ENCODE measurements around the gene DIPK1B.

Gene DIPK1B

DNA sequence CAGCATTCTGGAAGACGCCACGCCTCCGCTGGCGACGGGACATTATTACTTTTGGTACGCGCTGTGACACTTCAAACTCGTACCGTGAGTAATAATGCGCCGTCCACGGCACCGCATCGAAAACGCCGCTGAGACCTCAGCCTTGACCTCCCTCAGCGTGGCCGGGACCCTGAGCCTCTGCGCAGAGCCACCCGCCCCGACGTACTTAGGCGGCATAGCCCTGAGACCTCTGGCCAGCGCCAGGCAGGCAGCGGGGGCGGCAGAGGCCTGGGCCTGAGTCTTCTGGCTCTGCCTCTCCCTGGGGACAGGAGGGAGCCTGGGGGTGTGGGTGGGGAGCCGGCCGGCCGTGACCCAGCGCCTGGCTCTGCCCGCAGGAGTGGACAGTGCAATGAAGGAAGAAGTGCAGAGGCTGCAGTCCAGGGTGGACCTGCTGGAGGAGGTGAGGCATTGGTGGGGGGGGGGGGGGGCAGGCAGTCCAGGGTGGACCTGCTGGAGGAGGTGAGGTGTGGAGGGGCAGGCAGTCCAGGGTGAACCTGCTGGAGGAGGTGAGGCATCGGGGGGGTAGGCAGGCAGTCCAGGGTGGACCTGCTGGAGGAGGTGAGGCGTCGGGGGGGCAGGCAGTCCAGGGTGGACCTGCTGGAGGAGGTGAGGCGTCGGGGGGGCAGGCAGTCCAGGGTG is 41.7 kb upstream of the DIPK1B start:
- no peak overlapping the region for H3K4me3 ChIP-seq (replicated peaks; ENCODE audit: low read depth, low read length)
- no peak for DNase-seq (ENCODE audit: low read depth)
- TF ChIP-seq, protein P1, sequence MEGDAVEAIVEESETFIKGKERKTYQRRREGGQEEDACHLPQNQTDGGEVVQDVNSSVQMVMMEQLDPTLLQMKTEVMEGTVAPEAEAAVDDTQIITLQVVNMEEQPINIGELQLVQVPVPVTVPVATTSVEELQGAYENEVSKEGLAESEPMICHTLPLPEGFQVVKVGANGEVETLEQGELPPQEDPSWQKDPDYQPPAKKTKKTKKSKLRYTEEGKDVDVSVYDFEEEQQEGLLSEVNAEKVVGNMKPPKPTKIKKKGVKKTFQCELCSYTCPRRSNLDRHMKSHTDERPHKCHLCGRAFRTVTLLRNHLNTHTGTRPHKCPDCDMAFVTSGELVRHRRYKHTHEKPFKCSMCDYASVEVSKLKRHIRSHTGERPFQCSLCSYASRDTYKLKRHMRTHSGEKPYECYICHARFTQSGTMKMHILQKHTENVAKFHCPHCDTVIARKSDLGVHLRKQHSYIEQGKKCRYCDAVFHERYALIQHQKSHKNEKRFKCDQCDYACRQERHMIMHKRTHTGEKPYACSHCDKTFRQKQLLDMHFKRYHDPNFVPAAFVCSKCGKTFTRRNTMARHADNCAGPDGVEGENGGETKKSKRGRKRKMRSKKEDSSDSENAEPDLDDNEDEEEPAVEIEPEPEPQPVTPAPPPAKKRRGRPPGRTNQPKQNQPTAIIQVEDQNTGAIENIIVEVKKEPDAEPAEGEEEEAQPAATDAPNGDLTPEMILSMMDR (IDR thresholded peaks at IDR 0.05; ENCODE audit: low read length, missing control alignments) = no peak

DNA sequence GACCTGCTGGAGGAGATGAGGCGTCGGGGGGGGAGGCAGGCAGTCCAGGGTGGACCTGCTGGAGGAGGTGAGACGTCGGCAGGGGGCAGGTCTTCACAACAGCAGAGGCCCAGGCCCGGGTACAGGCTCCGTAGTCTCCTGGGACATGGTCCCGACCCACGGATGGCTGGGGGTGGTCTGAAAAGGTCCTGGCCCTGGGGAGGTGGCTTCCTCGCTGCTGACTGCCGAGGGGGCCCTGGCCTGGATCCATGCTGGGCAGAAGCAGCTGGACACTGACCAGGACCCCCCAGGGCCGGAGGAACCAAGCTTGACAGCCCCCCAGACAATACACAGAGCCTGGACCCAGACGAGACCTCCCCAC is 41.1 kb upstream of the DIPK1B start:
- TF ChIP-seq, protein P1 (IDR thresholded peaks at IDR 0.05; ENCODE audit: low read length, missing control alignments) = no peak
- DNase-seq (ENCODE audit: low read depth) = no peak

DNA sequence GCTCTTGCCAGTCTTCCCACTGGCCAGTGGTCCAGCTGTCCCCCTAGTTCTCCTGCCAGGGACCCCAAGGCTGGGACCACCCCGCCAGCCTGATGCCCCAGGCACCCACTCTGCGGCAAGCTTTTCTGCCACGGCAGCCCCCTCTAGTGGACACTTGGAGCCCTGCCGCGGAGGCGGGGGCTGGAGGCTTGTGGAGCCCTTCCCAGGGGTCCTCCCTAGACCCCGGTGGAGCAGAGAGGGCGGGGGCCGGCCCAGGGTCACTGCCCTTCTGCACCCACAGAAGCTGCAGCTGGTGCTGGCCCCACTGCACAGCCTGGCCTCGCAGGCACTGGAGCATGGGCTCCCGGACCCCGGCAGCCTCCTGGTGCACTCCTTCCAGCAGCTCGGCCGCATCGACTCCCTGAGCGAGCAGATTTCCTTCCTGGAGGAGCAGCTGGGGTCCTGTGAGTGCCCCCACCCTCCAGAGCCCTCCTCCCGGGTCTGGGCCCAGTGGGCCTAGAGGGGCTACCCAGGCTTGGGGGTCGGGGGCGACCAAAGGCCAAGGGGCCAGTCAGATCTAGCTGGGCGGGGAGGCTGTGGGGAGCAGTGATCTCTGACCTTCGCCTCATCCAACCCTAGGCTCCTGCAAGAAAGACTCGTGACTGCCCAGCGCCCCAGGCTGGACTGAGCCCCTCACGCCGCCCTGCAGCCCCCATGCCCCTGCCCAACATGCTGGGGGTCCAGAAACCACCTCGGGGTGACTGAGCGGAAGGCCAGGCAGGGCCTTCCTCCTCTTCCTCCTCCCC is 40.5 kb upstream of the DIPK1B start:
- TF ChIP-seq, protein P1 (IDR thresholded peaks at IDR 0.05; ENCODE audit: low read length, missing control alignments) = peak; percentile 73
- no peak overlapping the region for H3K4me3 ChIP-seq (replicated peaks; ENCODE audit: low read depth, low read length)
- DNase-seq (ENCODE audit: low read depth) = no peak

More for the DNA sequence above, 41.1 kb upstream of the DIPK1B start:
- no peak overlapping the region for H3K4me3 ChIP-seq (replicated peaks; ENCODE audit: low read depth, low read length)

DNA sequence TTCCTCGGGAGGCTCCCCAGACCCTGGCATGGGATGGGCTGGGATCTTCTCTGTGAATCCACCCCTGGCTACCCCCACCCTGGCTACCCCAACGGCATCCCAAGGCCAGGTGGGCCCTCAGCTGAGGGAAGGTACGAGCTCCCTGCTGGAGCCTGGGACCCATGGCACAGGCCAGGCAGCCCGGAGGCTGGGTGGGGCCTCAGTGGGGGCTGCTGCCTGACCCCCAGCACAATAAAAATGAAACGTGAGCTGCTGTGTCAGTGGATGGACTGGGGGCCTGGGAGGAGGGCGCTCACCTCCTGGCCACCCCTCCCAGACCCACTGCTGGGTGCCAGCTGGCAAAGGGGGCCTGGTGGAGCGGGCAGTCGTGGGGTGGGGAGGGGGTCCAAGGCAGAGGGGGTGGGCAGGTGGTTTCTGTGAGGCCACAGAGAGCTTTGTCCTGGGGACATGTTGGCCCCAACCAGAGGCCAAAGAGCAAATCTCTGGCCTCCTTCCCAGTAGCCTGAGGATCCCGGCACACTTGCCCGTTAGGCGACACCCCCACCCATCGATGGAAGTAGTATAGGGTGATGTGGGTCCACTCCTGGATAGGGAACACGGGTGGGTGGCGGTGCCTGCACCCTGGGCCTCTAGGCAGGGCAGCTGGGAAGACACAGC is 39.8 kb upstream of the DIPK1B start:
- DNase-seq (ENCODE audit: low read depth) = no peak
- TF ChIP-seq, protein P1 (IDR thresholded peaks at IDR 0.05; ENCODE audit: low read length, missing control alignments) = no peak
- H3K4me3 ChIP-seq (replicated peaks; ENCODE audit: low read depth, low read length) = no peak overlapping the region

DNA sequence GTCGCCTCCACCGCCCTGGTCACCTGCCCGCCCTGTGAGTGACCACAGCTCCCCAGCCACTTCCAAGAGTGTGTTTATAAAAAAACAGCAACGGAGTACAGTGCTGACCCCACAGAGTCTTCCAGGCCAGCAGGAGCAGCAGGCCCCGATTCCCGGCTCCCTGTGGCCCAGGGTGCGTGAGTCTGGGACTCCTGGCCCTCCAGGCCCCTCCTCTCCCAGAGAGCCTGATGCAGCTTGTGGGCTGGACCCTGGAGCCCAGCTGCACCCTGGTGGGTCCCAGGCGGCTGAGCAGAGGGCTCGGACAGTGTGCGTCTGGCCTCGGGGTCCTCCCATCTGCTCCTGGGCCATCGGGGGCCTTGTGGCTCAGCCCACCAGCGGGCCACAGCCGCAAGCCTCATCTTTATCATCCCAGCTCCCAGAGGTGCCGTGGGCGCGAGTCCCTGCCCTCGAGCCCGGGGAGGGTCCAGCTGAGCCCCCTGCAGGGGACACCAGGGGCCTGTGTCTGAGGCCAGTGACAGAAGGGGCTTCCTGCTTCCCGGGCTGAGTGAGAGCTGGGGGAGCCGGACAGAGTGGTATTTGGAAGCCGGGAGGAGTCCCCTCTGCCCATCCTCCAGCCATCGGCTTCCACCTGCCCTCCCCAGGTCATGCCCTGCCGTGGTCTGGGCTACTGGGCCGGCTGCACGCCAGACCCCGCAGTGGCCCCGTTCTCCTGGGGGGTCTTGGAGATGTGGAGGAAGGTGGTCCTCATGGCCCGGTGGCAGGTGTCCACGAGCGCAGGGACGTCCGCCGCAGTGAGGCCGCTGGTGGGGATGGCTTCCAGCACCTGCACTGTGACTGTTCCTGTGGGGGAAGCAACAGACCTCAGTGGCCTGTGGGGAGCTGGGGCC is 39.0 kb upstream of the DIPK1B start:
- H3K4me3 ChIP-seq (replicated peaks; ENCODE audit: low read depth, low read length) = no peak overlapping the region
- no peak for DNase-seq (ENCODE audit: low read depth)
- TF ChIP-seq, protein P1 (IDR thresholded peaks at IDR 0.05; ENCODE audit: low read length, missing control alignments) = no peak

DNA sequence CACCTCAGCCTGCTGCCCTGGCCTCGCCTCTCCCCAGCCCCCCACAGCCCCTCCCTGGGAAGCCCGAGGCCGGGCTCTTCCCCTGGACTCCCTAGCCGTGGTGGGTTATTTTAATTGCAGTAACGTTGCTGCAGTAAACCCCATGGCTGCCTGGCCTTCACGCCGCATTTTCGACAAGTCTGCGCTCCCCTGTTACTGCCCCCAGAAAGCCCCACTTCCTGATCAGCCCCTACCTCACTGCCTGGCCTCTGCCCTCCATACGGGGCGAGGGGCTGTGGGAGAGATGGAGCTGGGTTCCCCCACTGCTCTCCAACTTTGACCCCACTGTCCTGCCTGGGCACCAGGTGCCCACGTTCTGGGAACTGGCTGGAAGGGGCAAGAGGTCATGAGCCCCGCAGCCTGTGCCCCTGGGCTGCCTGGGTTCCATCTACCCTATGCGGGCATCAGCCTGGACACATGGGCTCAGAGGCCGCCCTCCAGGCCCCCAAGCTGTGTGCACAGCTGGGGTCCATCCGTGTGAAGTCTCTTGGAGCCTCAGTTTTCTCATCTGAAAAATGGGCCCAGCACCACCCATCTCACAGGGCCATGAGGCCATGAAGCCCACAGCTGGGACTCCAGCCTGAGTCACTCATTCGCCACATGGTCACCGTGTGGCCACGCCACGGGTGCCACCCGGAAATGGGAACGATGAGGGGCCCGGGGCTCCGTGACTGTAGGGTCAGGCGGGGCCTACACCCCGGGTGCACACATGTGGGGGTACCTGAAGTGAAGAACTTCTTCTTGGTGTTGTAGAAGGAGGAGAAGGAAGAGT is 38.2 kb upstream of the DIPK1B start:
- peak; percentile 40 for DNase-seq (ENCODE audit: low read depth)
- no peak overlapping the region for H3K4me3 ChIP-seq (replicated peaks; ENCODE audit: low read depth, low read length)
- TF ChIP-seq, protein P1 (IDR thresholded peaks at IDR 0.05; ENCODE audit: low read length, missing control alignments) = no peak

Data from fibroblast of pulmonary artery (primary cell).